A172 (cell line): ENCODE measurements around the gene CYSRT1. TPM values are rescaled to one million over a fixed set of nuclear protein-coding genes. Genes with fewer than 3 reads are reported as not detected.
"Not testable (repeated sequence)": the region's sequence is repeated elsewhere in the genome, so short reads cannot be mapped to it uniquely, and the experiment has no call there.

ENCODE experiments used
- DNase-seq: peaks from one replicate; pipeline ENCODE4 v3.0.0-alpha.2; 2015; ENCODE audit warnings: low spot score
- total RNA-seq: library from RNA; depleted of rRNA; stranded (reverse); fragments of >200 nt; shearing (Covaris generic); gene quantifications from 2 replicates; pipeline ENCODE4 v1.2.3, GENCODE V29; 2014

The CYSRT1 gene
- total RNA-seq, 1 experiment from 2014 or later: 5.4 TPM

DNA sequence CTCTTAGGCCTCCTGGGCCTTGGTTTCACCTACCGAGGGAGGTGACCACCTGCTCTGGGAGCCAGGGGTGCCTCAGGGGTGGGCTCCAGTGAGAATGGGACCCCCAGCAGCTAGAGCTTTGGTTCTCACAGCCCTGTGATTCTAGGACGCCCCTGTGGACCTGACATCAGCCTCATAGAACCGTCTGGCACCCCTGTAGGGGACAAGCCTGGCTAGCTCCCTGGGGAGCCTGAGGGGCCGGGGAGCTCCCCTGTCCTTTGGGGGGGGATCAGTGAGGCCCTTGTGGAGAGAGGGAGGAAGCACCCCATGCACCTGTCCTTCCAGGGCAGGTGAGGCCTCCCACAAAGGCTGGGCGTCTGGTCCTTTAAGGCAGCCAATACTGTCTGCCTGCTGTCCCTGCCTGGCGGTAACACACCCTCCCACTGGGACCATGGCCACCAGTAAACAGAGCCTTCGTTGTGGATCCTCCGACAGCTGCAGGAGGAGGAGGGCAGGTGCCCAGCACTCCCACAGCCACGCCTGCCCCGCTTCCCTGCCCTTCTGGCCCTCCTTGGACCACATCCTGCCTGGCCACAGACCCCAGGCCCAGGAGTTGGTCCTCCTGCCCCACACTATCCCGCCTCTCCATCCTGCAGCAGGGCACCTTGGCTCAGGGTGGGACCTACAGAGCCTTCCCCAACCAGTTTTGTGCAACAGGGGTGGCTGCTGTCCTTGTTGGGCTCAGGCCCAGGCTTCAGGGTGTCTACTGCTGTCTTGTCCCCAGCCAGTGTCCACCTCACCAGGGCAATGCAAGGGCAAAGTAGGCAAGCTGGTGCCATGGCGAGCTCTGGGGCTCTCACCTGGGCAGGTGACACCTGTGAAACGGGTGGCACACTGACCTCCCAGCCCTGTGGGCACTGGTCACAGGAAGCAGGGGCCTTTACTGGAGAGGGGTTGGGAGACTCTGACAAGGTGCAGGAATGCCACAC lies 13.1 kb downstream of the CYSRT1 start:
- DNase-seq: no peak

DNA sequence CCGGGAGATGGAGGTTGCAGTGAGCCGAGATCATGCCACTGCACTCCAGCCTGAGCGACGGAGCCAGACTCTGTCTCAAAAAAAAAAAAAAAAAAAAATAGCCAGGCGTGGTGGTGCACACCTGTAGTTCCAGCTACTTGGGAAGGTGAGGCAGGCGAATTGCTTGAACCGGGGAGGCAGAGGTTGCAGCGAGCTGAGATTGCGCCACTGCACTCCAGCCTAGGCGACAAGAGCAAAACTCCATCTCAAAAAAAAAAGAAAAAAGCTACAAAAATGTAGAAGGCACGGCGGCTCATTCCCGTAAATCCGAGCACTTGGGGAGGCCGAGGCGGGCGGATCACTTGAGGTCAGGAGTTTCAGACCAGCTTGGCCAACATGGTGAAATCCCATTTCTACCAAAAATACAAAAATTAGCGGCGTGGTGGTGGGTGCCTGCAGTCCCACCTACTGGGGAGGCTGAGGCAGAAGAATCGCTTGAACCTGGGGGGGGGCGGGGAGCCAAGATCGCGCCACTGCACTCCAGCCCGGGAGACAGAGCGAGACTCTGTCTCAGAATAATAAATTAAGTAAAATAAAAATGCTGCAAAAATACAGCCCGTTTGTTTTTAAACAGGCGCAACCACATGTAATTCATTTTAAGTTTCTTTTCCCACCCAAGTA lies 14.7 kb downstream of the CYSRT1 start:
- DNase-seq: not testable (repeated sequence)

DNA sequence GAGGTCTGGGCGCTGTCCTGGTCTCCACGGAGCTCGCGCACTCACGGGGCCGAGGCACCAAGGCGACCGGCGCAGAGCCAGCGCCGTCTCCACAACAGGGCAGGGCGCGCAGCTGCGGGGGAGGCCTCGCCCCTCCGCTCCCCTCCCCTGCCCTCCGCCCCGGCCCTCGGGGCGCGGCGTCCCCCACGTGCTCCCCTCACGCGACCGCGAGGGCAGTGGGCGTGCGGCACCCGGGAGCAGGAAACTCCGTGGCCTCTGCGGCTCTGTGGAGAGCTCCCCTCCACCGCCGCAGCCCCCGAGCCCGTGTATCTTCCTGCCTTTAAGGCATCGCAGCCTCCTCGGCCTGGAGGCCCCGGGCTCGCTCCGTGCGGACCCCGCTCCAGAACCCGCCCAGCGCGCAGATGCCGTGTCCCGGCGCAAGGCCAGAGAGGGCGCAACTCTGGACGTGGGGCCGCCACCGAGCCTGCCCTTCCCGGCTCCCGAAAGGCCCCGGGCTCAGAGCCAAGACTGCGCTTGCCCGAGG lies 15.4 kb downstream of the CYSRT1 start:
- peak; percentile 71 for DNase-seq

DNA sequence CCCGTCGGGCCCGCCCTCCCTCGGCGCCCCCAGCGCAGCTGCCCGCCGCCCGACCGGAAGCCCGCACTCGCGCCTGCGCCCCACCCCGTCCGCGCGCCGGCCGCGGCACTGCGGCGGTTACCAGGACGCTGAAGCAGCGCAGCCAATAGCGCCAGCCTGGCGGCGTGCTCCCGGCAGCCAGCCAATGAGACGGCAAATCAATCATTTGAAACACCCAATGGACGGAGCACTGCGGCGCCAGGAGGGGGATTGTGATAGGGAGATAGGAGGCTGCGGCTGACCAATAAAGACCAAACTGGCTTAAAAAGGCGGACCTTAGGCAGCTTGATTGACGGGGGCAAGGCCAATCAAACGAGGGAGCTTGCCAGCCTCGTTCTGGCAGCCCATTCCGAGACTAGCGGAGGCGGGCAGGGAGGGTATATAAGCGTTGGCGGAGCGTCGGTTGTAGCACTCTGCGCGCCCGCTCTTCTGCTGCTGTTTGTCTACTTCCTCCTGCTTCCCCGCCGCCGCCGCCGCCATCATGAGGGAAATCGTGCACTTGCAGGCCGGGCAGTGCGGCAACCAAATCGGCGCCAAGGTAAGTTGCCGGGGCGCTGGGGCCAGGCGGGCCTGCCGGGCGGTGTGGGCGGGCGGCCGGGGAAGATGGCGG lies 16.0 kb downstream of the CYSRT1 start, which contains the start of gene TUBB4B:
TUBB4B (plus strand) TSS at position 447 of the 649 bp plus-strand sequence; CDS start at position 521, 74 bp downstream.
- DNase-seq: peak; percentile 100

DNA sequence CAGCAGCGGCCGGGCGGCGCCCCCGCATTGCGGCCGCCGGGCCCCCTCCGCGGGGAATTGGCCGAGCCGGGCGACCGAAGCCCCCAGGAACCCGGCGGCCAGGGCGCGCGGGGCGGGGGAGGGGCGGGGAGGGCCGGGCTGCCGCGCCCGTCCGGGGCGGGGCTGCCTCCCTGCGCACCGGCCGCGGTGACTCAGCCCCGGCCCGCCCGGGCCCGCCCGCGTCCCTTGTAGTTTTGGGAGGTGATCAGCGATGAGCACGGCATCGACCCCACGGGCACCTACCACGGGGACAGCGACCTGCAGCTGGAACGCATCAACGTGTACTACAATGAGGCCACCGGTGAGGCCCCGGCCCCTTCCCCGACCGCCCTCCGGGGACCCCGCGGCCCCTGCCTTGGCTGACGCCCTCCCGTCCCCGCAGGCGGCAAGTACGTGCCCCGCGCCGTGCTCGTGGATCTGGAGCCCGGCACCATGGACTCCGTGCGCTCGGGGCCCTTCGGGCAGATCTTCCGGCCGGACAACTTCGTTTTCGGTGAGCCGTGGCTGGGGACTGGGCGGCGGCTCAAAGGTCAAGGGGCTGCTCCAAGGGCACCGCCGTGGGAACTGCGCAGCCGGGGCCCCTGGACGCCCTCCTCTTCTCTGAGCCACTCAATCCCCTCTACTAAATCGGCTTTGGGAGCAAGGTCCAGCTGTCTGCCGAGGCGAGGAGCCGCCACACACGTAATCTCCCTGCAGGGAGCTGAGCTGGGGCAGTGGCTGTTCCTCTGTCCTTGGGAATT lies 16.7 kb downstream of the CYSRT1 start:
- DNase-seq: no peak

DNA sequence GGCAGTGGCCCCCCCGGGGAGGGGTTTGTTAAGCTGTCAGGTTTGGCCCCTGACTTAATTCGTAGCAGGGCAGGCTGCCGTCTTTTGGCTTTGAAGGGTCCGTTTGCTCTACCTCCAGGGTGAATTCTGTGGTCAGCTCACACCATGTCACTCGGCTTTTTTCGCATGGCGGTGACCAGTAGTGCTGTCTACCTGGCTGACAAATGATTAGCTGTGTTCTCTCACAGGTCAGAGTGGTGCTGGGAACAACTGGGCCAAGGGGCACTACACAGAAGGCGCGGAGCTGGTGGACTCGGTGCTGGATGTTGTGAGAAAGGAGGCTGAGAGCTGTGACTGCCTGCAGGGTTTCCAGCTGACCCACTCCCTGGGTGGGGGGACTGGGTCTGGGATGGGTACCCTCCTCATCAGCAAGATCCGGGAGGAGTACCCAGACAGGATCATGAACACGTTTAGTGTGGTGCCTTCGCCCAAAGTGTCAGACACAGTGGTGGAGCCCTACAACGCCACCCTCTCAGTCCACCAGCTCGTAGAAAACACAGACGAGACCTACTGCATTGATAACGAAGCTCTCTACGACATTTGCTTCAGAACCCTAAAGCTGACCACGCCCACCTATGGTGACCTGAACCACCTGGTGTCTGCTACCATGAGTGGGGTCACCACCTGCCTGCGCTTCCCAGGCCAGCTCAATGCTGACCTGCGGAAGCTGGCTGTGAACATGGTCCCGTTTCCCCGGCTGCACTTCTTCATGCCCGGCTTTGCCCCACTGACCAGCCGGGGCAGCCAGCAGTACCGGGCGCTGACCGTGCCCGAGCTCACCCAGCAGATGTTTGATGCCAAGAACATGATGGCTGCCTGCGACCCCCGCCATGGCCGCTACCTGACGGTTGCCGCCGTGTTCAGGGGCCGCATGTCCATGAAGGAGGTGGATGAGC lies 17.6 kb downstream of the CYSRT1 start:
- DNase-seq: no peak

DNA sequence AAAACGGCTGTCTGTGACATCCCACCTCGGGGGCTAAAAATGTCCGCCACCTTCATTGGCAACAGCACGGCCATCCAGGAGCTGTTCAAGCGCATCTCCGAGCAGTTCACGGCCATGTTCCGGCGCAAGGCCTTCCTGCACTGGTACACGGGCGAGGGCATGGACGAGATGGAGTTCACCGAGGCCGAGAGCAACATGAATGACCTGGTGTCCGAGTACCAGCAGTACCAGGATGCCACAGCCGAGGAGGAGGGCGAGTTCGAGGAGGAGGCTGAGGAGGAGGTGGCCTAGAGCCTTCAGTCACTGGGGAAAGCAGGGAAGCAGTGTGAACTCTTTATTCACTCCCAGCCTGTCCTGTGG lies 18.3 kb downstream of the CYSRT1 start:
- not testable (repeated sequence) for DNase-seq

DNA sequence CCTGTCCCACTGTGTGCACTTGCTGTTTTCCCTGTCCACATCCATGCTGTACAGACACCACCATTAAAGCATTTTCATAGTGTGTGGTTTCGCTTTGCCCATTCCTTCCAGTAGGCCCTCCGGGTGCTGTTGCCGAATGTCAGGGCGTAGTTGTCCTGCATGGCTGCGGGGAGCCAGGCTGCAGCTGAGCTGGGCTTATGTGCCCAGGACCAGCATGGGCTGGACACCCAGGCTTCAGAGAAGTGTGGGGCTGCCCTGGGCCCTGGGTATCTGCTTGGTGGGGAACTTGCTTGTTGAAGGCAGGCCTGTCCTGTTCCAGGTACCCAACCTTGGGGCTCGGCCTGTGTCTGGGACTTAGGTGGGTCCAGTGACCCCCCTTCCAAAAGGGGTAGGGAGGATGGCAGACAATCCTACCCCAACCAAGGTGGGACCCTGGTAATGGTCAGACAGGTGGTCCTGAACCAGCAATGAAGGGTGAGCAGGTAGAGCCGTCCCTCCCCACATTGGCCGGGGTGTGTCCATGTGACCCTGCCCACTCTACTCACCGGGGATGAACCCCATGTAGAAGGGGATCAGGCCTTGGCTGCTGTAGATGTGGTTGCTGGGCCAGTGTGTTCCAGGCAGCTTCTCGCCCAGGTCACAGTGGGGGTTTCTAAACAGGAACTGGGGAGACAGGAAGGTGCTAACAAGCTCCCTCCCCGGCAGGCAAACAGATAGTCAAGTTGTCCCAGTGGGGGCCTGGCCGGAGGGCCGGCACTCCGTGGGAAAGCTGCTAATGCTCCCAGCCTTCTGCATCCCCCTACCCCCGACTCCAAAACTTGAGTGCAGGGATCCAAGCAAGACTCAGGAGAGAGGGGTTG lies 18.9 kb downstream of the CYSRT1 start:
- DNase-seq: no peak

DNA sequence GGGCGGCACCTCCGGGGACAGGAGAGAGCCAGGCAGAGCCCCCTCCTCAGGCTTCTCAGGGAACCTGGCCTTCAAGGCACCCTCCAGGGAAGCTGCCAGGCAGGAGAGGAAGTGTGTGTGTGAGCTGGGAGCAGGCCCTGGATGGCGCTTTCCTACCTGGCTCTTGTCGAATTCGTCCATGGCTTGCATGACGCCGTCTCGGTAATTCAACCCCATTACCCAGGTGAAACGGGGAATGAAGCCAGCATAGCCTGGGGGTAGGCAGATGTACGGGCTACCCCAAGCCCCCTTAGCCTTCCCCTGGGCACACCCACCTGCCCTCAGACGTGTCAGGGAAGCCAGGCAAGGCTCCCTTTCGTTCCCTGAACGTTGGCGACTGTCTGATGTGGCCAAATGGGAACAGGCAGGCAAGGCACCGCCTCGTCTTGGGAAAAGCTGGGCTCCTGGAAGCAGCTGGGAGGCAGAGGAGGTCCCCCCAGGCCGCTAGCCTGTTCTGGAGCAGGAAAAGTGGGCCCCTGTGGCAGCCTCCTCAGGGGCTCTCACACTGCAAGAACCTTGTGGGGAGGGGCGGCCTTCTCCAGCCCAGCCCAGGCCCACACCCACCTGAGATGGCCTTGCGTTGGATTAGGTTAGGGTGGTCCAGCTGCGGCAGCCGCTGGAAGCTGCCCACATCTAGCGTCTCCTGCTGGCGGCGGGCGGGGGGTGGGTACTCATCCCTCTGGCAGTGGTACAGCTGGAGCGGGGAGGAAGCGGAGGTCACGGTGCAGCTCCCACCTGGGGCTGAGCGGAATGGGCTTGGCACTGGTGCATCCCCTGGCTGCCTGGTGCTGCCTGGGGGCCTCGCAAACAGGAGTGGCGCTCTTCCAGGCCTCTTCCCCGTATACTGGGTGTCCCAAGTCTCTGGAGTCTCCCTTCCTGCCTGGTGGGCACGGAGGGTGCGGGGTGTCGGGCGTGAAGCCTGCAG lies 19.8 kb downstream of the CYSRT1 start:
- no peak for DNase-seq

DNA sequence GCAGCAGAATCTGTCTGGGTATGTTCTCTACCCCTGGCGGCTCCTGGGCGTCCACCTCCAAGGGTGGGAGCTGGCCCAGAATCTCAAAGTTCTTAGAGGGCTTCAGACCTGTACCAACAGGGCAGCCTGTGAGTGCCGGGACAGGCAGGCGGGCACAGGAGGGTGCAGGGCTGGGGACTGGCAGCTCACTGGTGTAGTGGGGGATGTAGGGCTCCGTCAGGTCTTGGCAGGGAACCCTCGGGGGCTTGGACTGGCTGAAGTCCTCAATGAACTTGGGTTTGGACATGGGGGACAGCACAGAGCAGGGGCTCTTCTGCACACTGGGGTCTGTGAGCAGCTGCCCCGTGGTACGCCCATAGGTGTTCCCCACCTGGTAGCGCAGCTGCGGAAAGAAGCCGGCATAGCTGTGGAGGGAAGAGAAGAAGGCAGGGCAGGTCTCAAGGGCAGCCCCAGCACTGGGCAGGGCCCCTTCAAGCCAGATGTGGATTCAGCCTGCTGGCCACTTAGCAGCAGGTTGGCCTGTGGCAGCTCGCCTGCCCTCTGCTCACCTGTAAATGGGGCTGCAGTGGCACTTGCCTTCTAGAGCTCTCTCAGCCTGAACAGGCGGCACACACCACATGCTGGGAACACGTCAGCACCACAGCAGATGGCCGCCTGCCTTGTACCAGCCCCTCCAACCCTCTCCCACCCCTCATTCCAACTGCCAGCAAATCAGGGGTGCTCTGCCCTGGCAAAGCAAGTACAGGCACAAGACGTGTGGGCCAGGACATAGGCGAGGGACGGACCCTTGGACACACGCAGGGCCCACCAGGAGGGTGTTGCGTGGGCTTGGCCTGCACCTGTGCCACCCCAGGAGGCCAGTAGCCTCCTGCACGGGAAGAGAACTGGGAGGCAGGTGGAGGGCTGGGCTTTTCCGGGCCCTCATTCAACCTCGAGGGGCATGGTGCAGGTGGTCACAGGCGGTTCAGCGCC lies 20.8 kb downstream of the CYSRT1 start:
- no peak for DNase-seq

DNA sequence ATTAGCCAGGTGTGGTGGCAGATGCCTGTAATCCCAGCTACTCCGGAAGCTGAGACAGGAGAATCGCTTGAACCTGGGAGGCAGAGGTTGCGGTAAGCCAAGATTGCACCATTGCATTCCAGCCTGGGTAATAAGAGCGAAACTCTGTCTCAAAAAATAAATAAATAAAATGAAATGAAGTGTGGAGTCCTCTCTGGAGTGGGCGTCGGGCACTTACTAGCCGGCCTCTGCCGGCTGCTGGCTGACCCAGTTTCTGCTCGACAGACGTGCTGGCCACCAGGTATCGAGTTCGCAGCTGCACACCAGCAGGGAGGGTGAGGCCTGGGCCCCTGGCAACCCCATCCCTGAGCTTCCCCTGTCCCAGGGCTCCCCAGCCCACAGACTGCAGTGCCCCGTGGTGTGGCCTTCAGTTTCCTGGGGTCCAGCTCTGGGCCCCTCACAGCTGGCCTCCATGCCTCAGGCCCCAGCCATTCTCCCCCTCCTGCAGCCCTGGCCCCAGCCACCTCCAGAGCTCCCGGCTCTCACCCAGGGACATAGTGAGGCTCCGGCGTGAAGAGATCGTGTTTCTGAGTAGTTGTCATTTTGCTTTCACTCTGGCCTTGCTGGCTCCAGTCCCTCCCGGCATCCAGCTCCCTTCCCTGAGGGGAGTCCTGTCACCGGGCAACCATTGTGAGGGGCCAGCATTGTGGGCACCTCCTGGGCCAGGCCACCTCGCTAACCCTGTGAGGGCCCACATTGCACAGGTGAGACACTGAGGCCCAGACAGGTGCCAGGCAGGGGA lies 22.4 kb downstream of the CYSRT1 start:
- DNase-seq: no peak

DNA sequence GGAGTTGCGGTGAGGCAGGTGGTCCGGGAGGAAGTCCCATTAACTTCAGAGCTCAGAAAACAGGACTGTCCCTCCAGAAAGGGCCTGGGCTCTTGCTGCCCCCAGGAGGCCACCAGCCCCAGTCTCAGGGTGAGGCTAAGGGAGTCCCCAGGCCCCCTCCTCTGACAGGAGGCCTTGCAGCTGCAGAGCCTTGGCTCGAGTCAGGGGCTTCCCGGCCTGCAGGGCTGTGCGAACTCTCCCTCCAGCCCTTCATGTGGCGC lies 22.9 kb downstream of the CYSRT1 start:
- no peak for DNase-seq

DNA sequence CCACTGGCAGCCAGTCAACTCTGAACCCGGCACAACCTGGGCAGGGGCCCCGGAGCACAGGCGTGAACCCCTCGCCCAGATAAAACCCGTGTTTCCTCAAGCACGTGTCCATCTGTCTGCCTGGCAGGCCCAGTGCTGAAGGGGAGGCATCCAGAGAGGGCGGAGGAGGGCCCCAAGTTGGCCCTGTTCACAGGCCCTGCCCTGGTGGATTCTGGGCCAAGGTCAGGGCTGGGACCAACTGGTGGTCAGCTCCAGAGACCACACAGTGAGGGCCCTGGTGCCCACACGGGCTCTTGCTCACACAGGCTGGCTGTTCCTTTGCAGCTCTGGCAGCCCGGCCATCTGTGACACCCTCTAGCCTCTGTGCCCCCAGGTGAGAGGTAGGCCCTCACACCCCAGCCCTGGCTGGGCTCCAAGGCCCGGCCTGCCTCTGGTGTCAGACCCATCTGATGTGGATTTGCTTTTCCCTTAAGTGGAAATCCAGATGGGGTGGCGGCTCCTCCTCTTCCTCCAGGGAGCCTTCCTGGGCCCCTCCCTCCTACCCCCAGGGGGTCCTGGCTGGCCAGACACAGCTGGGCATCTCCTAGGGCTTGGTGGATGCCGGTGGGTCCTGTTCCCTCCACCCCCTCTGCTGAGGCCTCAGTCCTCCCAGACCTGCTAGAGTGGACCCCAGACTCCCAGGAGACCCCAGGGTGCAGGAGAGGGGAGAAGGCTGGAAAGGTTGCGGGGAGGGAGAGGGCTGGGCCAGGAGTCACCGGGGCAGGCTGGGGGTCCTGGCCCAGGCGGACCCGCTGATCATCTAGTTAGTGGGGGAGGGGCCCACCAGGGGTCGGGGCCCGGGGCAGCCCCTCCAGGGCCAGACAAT lies 25.6 kb downstream of the CYSRT1 start:
- DNase-seq: no peak

DNA sequence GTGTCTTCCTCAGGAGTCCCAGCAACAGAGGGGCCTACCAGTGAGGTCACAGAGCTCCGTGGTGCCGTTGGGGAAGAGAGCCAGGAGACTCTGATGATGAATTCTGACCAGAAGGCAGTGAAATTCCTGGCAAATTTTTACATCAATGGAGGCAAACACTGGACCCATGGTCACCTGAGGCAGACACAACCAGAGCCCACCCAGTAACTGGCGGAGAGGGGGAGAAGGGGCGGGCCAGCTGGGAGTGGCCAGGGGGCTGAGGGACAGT lies 26.2 kb downstream of the CYSRT1 start, which contains the start of gene STPG3:
STPG3 (plus strand) TSS at position 93 of the 268 bp plus-strand sequence; CDS start at position 94, 1 bp downstream.
- no peak for DNase-seq

DNA sequence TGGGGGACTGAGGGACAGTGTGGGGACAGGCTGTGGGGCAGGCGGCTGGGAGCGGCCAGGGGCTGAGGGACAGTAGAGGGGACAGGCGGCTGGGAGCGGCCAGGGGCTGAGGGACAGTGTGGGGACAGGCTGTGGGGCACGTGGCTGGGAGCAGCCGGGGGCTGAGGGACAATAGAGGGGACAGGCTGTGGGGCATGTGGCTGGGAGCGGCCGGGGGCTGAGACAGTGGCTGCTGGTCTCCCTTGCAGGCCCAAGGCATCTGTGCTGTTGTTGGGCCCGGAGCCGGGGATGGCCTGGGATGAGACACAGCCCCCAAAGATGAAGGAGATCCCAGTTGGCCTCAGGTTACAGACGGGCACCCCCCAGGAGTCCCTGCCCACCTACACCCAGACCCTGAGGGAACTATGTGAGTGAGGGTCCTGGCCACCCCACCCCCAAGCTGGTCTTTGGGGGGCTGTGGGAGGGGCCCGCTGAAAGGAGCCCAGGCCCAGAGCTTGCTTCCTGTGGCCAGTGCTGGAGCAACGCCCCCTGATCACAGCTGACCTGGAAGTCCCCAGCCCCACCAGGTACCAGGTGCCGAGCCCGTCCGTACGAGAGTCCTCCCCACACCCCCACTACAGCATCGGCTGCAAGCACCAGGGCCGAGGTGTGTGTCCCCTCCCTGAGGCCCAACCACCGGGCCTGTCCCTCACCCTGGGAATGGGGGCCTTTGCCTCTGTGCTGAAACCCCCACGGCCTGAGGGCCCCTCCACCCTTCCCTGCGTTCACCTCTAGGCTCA lies 26.7 kb downstream of the CYSRT1 start:
- DNase-seq: no peak
